K562 (cell line): ENCODE data around the gene NVL. TPM values are rescaled to one million over a fixed set of nuclear protein-coding genes. Genes with fewer than 3 reads are reported as not detected.
A peak's percentile ranks its signal among the peaks of the same experiment; 100 is the strongest.

Experiments used
- ATAC-seq: fragments of 200-7000 bp; cut with Tn5 transposase; 3 replicates; pipeline ENCODE4 v1.9.1; 2020; ENCODE audit warnings: moderate library complexity
- BruUV-seq: library from RNA; stranded (reverse); fragments of 400-500 nt; replicated peaks from 2 replicates; lab custom pipeline; 2021; lab: Mats Ljungman, UMichigan
- CTCF ChIA-PET: fragments of 300-600 bp; formaldehyde crosslinking; extraction: SDS; loops from one replicate; lab custom pipeline; 2021; ENCODE audit warnings: low intra/inter-chr PET ratio; lab: Yijun Ruan, JAX
- POLR2A ChIA-PET: fragments of 300-600, 350-650 bp; sonication (Branson Sonifier 250); formaldehyde crosslinking; extraction: SDS; loops from one replicate; lab custom pipeline; 2021; ENCODE audit warnings: antibody characterized with exemption, inconsistent platforms; lab: Yijun Ruan, JAX
- DNase-seq, 4 experiments: peaks; one replicate each; pipeline versions ENCODE4 v3.0.0 to v3.0.0-alpha.2; 2011 to 2018; ENCODE audit warnings: low spot score in 3 of 4, mixed read lengths in 3 of 4; ENCODE audit errors: extremely low read depth in 1 of 4
- FAIRE-seq: peaks from 2 replicates; lab custom pipeline; 2011; peaks lifted over from hg19 to GRCh38; lab: Jason Lieb, UNC
- H2AFZ ChIP-seq: 2 replicates; pipeline ENCODE4 v1.6.0; 2011; ENCODE audit warnings: low read depth, low read length, control low read depth, inconsistent platforms
- H3K27ac ChIP-seq: fragments of 200-600 bp; 3 replicates; pipeline ENCODE4 v1.8.0; 2011; ENCODE audit warnings: low read depth, mild to moderate bottlenecking, control low read depth, inconsistent platforms, low read length, moderate library complexity, mixed read lengths; ENCODE audit errors: extremely low read depth
- H3K27me3 ChIP-seq, 2 experiments: fragments of 300-600 bp in 1 of 2; 2 replicates in 1 of 2; 3 replicates in 1 of 2; pipeline versions ENCODE4 v1.6.0 to v1.8.0; 2011; ENCODE audit warnings: inconsistent platforms in 2 of 2, low read length in 2 of 2, mild to moderate bottlenecking in 1 of 2, mixed read lengths in 1 of 2, moderate library complexity in 1 of 2; ENCODE audit not compliant: control insufficient read depth in 2 of 2, insufficient read depth in 2 of 2
- H3K36me3 ChIP-seq: fragments of 300-600 bp; 3 replicates; pipeline ENCODE4 v1.8.0; 2011; ENCODE audit warnings: mild to moderate bottlenecking, low read length, inconsistent platforms; ENCODE audit not compliant: control insufficient read depth, insufficient read depth
- H3K4me1 ChIP-seq, 2 experiments: fragments of 200-600 bp in 1 of 2; replicated peaks in 1 of 2; 2 replicates in 1 of 2; 3 replicates in 1 of 2; pipeline versions ENCODE4 v1.5.1 to v1.8.0; 2011; ENCODE audit warnings: inconsistent platforms in 2 of 2, low read length in 2 of 2, mild to moderate bottlenecking in 1 of 2, mixed read lengths in 1 of 2, moderate library complexity in 1 of 2; ENCODE audit not compliant: control insufficient read depth in 2 of 2, insufficient read depth in 2 of 2
- H3K4me2 ChIP-seq: 2 replicates; pipeline ENCODE4 v1.6.1; 2011; ENCODE audit warnings: low read length, control low read depth, inconsistent platforms, mixed read lengths; ENCODE audit not compliant: insufficient read depth
- H3K4me3 ChIP-seq: fragments of 200-600 bp; sonication (generic), shearing (Covaris generic); 2 replicates; pipeline ENCODE4 v1.5.1; 2016; ENCODE audit warnings: control low read depth, inconsistent platforms
- H3K79me2 ChIP-seq: fragments of 200-600 bp; 3 replicates; pipeline ENCODE4 v1.8.0; 2011; ENCODE audit warnings: low read length, inconsistent platforms; ENCODE audit not compliant: control insufficient read depth, insufficient read depth
- H3K9ac ChIP-seq, 2 experiments: 2 replicates each; pipeline versions ENCODE4 v1.6.0 to v1.6.1; 2011; ENCODE audit warnings: low read depth in 2 of 2, low read length in 2 of 2, control low read depth in 1 of 2, inconsistent platforms in 1 of 2, mild to moderate bottlenecking in 1 of 2, mixed read lengths in 1 of 2; ENCODE audit not compliant: insufficient read depth in 1 of 2
- H3K9me1 ChIP-seq: one replicate; pipeline ENCODE4 v1.6.0; 2011; ENCODE audit warnings: inconsistent platforms, mild to moderate bottlenecking, low read length, moderate library complexity; ENCODE audit not compliant: control insufficient read depth, insufficient read depth
- H3K9me3 ChIP-seq: replicated peaks from 2 replicates; pipeline ENCODE4 v1.5.1; 2011; ENCODE audit warnings: low read depth, low read length, inconsistent platforms; ENCODE audit not compliant: control insufficient read depth, insufficient read depth
- H4K20me1 ChIP-seq: replicated peaks from 2 replicates; pipeline ENCODE4 v1.6.1; 2011; ENCODE audit warnings: low read length, inconsistent platforms, mixed read lengths; ENCODE audit not compliant: control insufficient read depth, insufficient read depth
- CREM ChIP-seq: IDR thresholded peaks from 2 replicates; pipeline ENCODE4 v1.6.1; 2014; ENCODE audit warnings: antibody characterized with exemption, low read depth
- FOXA1 ChIP-seq: fragments of 450-650 bp; IDR thresholded peaks from 2 replicates; pipeline ENCODE4 v1.6.1; 2016; ENCODE audit warnings: mild to moderate bottlenecking, borderline replicate concordance
- HMG20A ChIP-seq: fragments of 450-650 bp; formaldehyde crosslinking; conservative IDR thresholded peaks from 2 replicates; pipeline ENCODE4 v1.4.0; 2020; ENCODE audit warnings: mild to moderate bottlenecking, mixed read lengths
- HMG20B ChIP-seq: fragments of 250-450 bp; sonication (Bioruptor Pico); IDR thresholded peaks from 2 replicates; pipeline ENCODE4 v1.5.0; 2021; ENCODE audit warnings: mild to moderate bottlenecking
- HNRNPK ChIP-seq: fragments of 200-400 bp; formaldehyde crosslinking; IDR thresholded peaks from one replicate; pipeline ENCODE4 v1.6.1; 2018; ENCODE audit warnings: mild to moderate bottlenecking, low read depth, low read length; ENCODE audit not compliant: poor library complexity, severe bottlenecking
- NFIX ChIP-seq: fragments of 250-450 bp; sonication (Bioruptor Pico); IDR thresholded peaks from 2 replicates; pipeline ENCODE4 v1.4.0; 2020; ENCODE audit warnings: low read depth, mild to moderate bottlenecking, moderate library complexity
- NR0B1 ChIP-seq: fragments of 450-650 bp; IDR thresholded peaks from one replicate; pipeline ENCODE4 v1.6.1; 2018; ENCODE audit warnings: mild to moderate bottlenecking, moderate library complexity; ENCODE audit not compliant: partially characterized antibody
- OTX1 ChIP-seq: fragments of 450-650 bp; formaldehyde crosslinking; IDR thresholded peaks from 2 replicates; pipeline ENCODE4 v1.4.0; 2022; ENCODE audit warnings: mild to moderate bottlenecking
- PHF21A ChIP-seq: fragments of 450-650 bp; IDR thresholded peaks from 2 replicates; pipeline ENCODE4 v1.6.1; 2017; ENCODE audit warnings: low read depth, borderline replicate concordance
- POLR3G ChIP-seq: IDR thresholded peaks from 2 replicates; pipeline ENCODE4 v1.6.1; 2011; ENCODE audit not compliant: insufficient read length, insufficient replicate concordance; ENCODE audit errors: extremely low read depth
- PPARD ChIP-seq: fragments of 250-450 bp; sonication (Bioruptor Pico); IDR thresholded peaks from 2 replicates; pipeline ENCODE4 v1.8.0; 2022; ENCODE audit warnings: inconsistent platforms, mild to moderate bottlenecking, moderate library complexity
- PYGO2 ChIP-seq: fragments of 450-650 bp; IDR thresholded peaks from 2 replicates; pipeline ENCODE4 v1.6.1; 2016; ENCODE audit warnings: mild to moderate bottlenecking, missing genetic modification characterization, moderate library complexity, missing compliant biosample characterization
- RAD21 ChIP-seq, 2 experiments: fragments of 250-450 bp in 1 of 2; fragments of 450-650 bp in 1 of 2; sonication (Bioruptor Pico) in 1 of 2; formaldehyde crosslinking in 1 of 2; IDR thresholded peaks in 1 of 2; conservative IDR thresholded peaks in 1 of 2; 2 replicates each; pipeline versions ENCODE4 v1.4.0 to v1.8.0; 2020 to 2022; ENCODE audit warnings: mild to moderate bottlenecking in 2 of 2, moderate library complexity in 1 of 2
- SNRNP70 ChIP-seq: fragments of 200-400 bp; formaldehyde crosslinking; optimal IDR thresholded peaks from 2 replicates; pipeline ENCODE3; 2017; ENCODE audit warnings: low read depth, low read length
- TRIM28 ChIP-seq: fragments of 450-650 bp; IDR thresholded peaks from 2 replicates; pipeline ENCODE4 v1.6.1; 2017
- ZHX1 ChIP-seq: fragments of 150-350 bp; conservative IDR thresholded peaks from 2 replicates; pipeline ENCODE4 v1.6.1; 2014; ENCODE audit warnings: low read length
- ZKSCAN3 ChIP-seq: fragments of 250-450 bp; sonication (Bioruptor Pico); IDR thresholded peaks from 2 replicates; pipeline ENCODE4 v1.4.0; 2020
- ZNF212 ChIP-seq: fragments of 450-650 bp; formaldehyde crosslinking; IDR thresholded peaks from 2 replicates; pipeline ENCODE4 v1.4.0; 2020; ENCODE audit warnings: mild to moderate bottlenecking
- ZNF217 ChIP-seq: sonication (generic); formaldehyde crosslinking; IDR thresholded peaks from 2 replicates; pipeline ENCODE4 v1.8.0; 2022; ENCODE audit warnings: mild to moderate bottlenecking, missing genetic modification reagents
- ZNF436 ChIP-seq: fragments of 250-450, 450-650 bp; sonication (Bioruptor Pico); formaldehyde crosslinking; IDR thresholded peaks from 2 replicates; pipeline ENCODE4 v1.7.0; 2020; ENCODE audit warnings: mild to moderate bottlenecking
- WGBS: fragments of 100-300 bp; shearing (Covaris generic); methylation state at CpG from one replicate; pipeline ENCODE4 v1.1.6; 2016; ENCODE audit warnings: low coverage, mixed read lengths; ENCODE audit not compliant: insufficient coverage; ENCODE audit errors: missing lambda C conversion rate; 5-methylcytosine and 5-hydroxymethylcytosine counted together
- in situ Hi-C: fragments of 300-500 bp; cut with MboI; formaldehyde crosslinking; loops from 4 replicates; pipeline ENCODE4 v1.15.0; 2018; ENCODE audit warnings: inconsistent platforms, mixed read lengths
- intact Hi-C: fragments of 100-400 bp; cut with micrococcal nuclease; formaldehyde crosslinking; loops from 2 replicates; pipeline ENCODE4 v1.14.2; 2022
- polyA plus RNA-seq, 8 experiments: library from polyadenylated mRNA; depleted of rRNA in 4 of 8; stranded (reverse) in 5 of 8; unstranded in 3 of 8; fragments of >200 nt; fragmentation: Nextera tagmentation in 2 of 8; fragmentation: Illumina TruSeq in 1 of 8; extraction: Ambion mirVana in 2 of 8; extraction: Trizol in 1 of 8; gene quantifications; 2 replicates each; pipeline versions ENCODE4 v1.2.1 to v1.2.3, GENCODE V29; 2011 to 2014; ENCODE audit warnings: inconsistent platforms in 1 of 8, missing spikeins in 1 of 8
- total RNA-seq, 7 experiments: library from RNA; depleted of rRNA in 6 of 7; stranded (reverse); fragments of >200 nt in 6 of 7; fragmentation: Illumina TruSeq in 2 of 7; extraction: Trizol in 2 of 7; gene quantifications; 2 replicates each; pipeline versions ENCODE4 v1.2.1 to v1.2.3, GENCODE V29; 2011 to 2021; ENCODE audit warnings: low replicate concordance in 1 of 7

Gene NVL
- total and polyA plus RNA-seq, 9 of the 15 experiments (the other 6 are each of a cell fraction or from before 2014, with no cell fraction given): 32.5 to 86.6 (median 62.9) TPM

GRCh38 chr1:224182866-224183590 is 146.9 kb downstream of the NVL start, which contains the start of gene DEGS1:
Gene DEGS1, plus strand, starts transcription at chr1:224183240. Its CDS starts 97 bp downstream, at chr1:224183337.
- ChIA-PET POLR2A (interaction anchor here (0.8 to 2.9 kb wide), 13 partner anchors 10 to 147 kb away, joined by 3 to 10 read pairs (median 5); partner anchors contain the start of gene NVL), CTCF (no interaction called here)
- Histone ChIP-seq H3K4me1 (peaks cover 14 to 31% of the 10 kb centered on the region in 2 experiments; a peak in 4 of 5 replicates), H3K27me3 (no peaks in the 10 kb centered on the region), H3K9me1 (no peaks in the 10 kb centered on the region), H4K20me1 (0 out of 2 replicates have a peak, but pooled peaks cover 3% of the 10 kb centered on the region), H3K4me3 (peak within 1 kb of the TSS; percentile 82), H3K9me3 (no peaks in the 10 kb centered on the region; the same call in 1 of the 2 replicates), H3K79me2 (peaks cover 48% of the 10 kb centered on the region), H2AFZ (peak within 1 kb of the TSS; percentile 96), H3K9ac (peak within 1 kb of the TSS; percentile 91 to 97), H3K27ac (peak within 1 kb of the TSS; percentile 93), H3K4me2 (peak within 1 kb of the TSS; percentile 79), H3K36me3 (peaks cover 24% of the 10 kb centered on the region)
- in situ Hi-C loops (no loop called here), intact Hi-C loops (loop anchor here (2.0 to 5.0 kb wide), 2 partner anchors 22 to 149 kb away; partner anchors contain the start of gene NVL)
- FAIRE-seq: peak; percentile 56
- no TSS peak for BruUV-seq
- DNase-seq: peak; percentile 93 to 100 (median 99)
- ATAC-seq: peak; percentile 92
- under 1% methylated on average over 52 of the region's 94 CpGs for WGBS
- TF ChIP-seq RAD21 (CRISPR knock-in tag; conservative IDR thresholded peaks at IDR 0.05 in 1 of 2, IDR thresholded peaks at IDR 0.05 in 1 of 2) (peak; percentile 15 to 19; a peak in 2 of 4 replicates), ZNF212 (no peak), POLR3G (no peak), FOXA1 (no peak), HMG20B (no peak), TRIM28 (no peak), HNRNPK (no peak), ZKSCAN3 (CRISPR knock-in tag) (no peak), PPARD (CRISPR knock-in tag) (no peak), NR0B1 (no peak), ZHX1 (no peak), CREM (peak; percentile 31; the same call in 1 of the 2 replicates), SNRNP70 (no peak), PYGO2 (tag) (no peak), ZNF436 (no peak), PHF21A (no peak), ZNF217 (CRISPR knock-in tag) (no peak), NFIX (CRISPR knock-in tag) (no peak), HMG20A (CRISPR knock-in tag) (no peak), OTX1 (CRISPR knock-in tag) (no peak)
